Loucy (cell line): Measurements from ENCODE around the gene CLIP1.
"Not testable (repeated sequence)": the region's sequence is repeated elsewhere in the genome, so short reads cannot be mapped to it uniquely, and the experiment has no call there.

ENCODE experiments used
- H2AFZ ChIP-seq: fragments of 200-600 bp; sonication (generic); 2 replicates; pipeline ENCODE4 v1.6.0; 2016; ENCODE audit warnings: antibody characterized with exemption, mild to moderate bottlenecking, low read length, moderate library complexity
- H3F3A ChIP-seq: fragments of 200-600 bp; 2 replicates; pipeline ENCODE4 v1.6.0; 2016; ENCODE audit warnings: antibody characterized with exemption, low read depth, mild to moderate bottlenecking
- H3K27me3 ChIP-seq: fragments of 200-600 bp; sonication (generic); 2 replicates; pipeline ENCODE4 v1.6.1; 2014; ENCODE audit warnings: low read length, mild to moderate bottlenecking; ENCODE audit not compliant: insufficient read depth, poor library complexity, severe bottlenecking
- H3K36me3 ChIP-seq: fragments of 200-600 bp; sonication (generic); 2 replicates; pipeline ENCODE4 v1.6.1; 2016; ENCODE audit warnings: low read length; ENCODE audit not compliant: insufficient read depth
- H3K4me1 ChIP-seq: fragments of 200-600 bp; sonication (generic); 2 replicates; pipeline ENCODE4 v1.5.1; 2014; ENCODE audit warnings: low read length, mild to moderate bottlenecking; ENCODE audit not compliant: insufficient read depth, poor library complexity, severe bottlenecking
- H3K4me2 ChIP-seq: fragments of 200-600 bp; sonication (generic); 2 replicates; pipeline ENCODE4 v1.6.0; 2014; ENCODE audit warnings: antibody characterized with exemption, low read length, low read depth, mild to moderate bottlenecking; ENCODE audit not compliant: poor library complexity, severe bottlenecking
- H3K4me3 ChIP-seq: fragments of 200-600 bp; sonication (generic); 2 replicates; pipeline ENCODE4 v1.5.1; 2014; ENCODE audit warnings: low read length, mild to moderate bottlenecking, mixed read lengths; ENCODE audit not compliant: poor library complexity, severe bottlenecking
- H3K79me2 ChIP-seq: fragments of 200-600 bp; sonication (generic); 2 replicates; pipeline ENCODE4 v1.6.1; 2014; ENCODE audit warnings: low read length; ENCODE audit not compliant: insufficient read depth
- H3K9ac ChIP-seq: fragments of 200-600 bp; sonication (generic); 2 replicates; pipeline ENCODE4 v1.6.0; 2014; ENCODE audit warnings: mild to moderate bottlenecking, low read depth, low read length, moderate library complexity; ENCODE audit not compliant: poor library complexity, severe bottlenecking
- H3K9me2 ChIP-seq: fragments of 200-600 bp; sonication (generic); replicated peaks from 2 replicates; pipeline ENCODE4 v1.6.1; 2016; ENCODE audit warnings: low read depth, low read length, mixed read lengths
- H3K9me3 ChIP-seq: fragments of 200-600 bp; sonication (generic); 2 replicates; pipeline ENCODE4 v1.6.1; 2014; ENCODE audit warnings: mild to moderate bottlenecking, antibody characterized with exemption, low read length, low read depth; ENCODE audit not compliant: insufficient read depth
- H4K20me1 ChIP-seq: fragments of 200-600 bp; sonication (generic); 2 replicates; pipeline ENCODE4 v1.6.0; 2014; ENCODE audit warnings: antibody characterized with exemption, low read length, mild to moderate bottlenecking; ENCODE audit not compliant: insufficient read depth, poor library complexity, severe bottlenecking
- CTCF ChIP-seq: fragments of 200-600 bp; sonication (generic); conservative IDR thresholded peaks from 2 replicates; pipeline ENCODE4 v1.5.1; 2014; ENCODE audit warnings: mild to moderate bottlenecking, antibody characterized with exemption, low read length
- EZH2phosphoT487 ChIP-seq: fragments of 200-600 bp; IDR thresholded peaks from 2 replicates; pipeline ENCODE4 v1.6.1; 2018; ENCODE audit warnings: antibody characterized with exemption, mild to moderate bottlenecking, moderate library complexity, borderline replicate concordance

Gene CLIP1

GRCh38 chr12:122437656-122438121, 15.2 kb upstream of the CLIP1 start:
- no peaks in the 10 kb centered on the region for H3K9me3 ChIP-seq
- no peaks in the 10 kb centered on the region for H3K27me3 ChIP-seq
- H3F3A ChIP-seq, result no peaks in the 10 kb centered on the region
- H3K9ac ChIP-seq, result no peak overlapping the region
- no peaks in the 10 kb centered on the region for H4K20me1 ChIP-seq
- no peaks in the 10 kb centered on the region for H3K9me2 ChIP-seq
- no peak overlapping the region for H3K4me2 ChIP-seq
- no peaks in the 10 kb centered on the region for H3K4me1 ChIP-seq
- H3K4me3 ChIP-seq, result no peak overlapping the region
- no peaks in the 10 kb centered on the region for H3K79me2 ChIP-seq
- H3K36me3 ChIP-seq, result no peaks in the 10 kb centered on the region
- no peak overlapping the region for H2AFZ ChIP-seq
- no peak for TF ChIP-seq EZH2phosphoT487
- TF ChIP-seq CTCF, result no peak

GRCh38 chr12:122435186-122435585, 12.7 kb upstream of the CLIP1 start:
- H3F3A ChIP-seq, result no peaks in the 10 kb centered on the region
- H3K9me2 ChIP-seq, result no peaks in the 10 kb centered on the region

GRCh38 chr12:122429043-122429442, 6.6 kb upstream of the CLIP1 start:
- H3K36me3 ChIP-seq, H3F3A ChIP-seq, H3K4me3 ChIP-seq, H3K9ac ChIP-seq, H3K9me3 ChIP-seq, H3K27me3 ChIP-seq, H3K79me2 ChIP-seq, H2AFZ ChIP-seq, H4K20me1 ChIP-seq, H3K4me2 ChIP-seq, H3K9me2 ChIP-seq, H3K4me1 ChIP-seq: not testable (repeated sequence)

More at GRCh38 chr12:122435186-122435585, 12.7 kb upstream of the CLIP1 start:
- no peak overlapping the region for H3K4me2 ChIP-seq
- no peaks in the 10 kb centered on the region for H3K36me3 ChIP-seq
- no peaks in the 10 kb centered on the region for H4K20me1 ChIP-seq
- TF ChIP-seq CTCF, result no peak
- TF ChIP-seq EZH2phosphoT487, result no peak
- no peak overlapping the region for H2AFZ ChIP-seq
- no peak overlapping the region for H3K4me3 ChIP-seq
- H3K9ac ChIP-seq, result no peak overlapping the region
- H3K79me2 ChIP-seq, result no peaks in the 10 kb centered on the region
- H3K9me3 ChIP-seq, result no peaks in the 10 kb centered on the region
- H3K27me3 ChIP-seq, result no peaks in the 10 kb centered on the region
- H3K4me1 ChIP-seq, result no peaks in the 10 kb centered on the region

GRCh38 chr12:122427403-122427802, 4.9 kb upstream of the CLIP1 start:
- Histone ChIP-seq H3K79me2 (no peaks in the 10 kb centered on the region), H3K4me3 (no peak overlapping the region), H3K9me3 (no peaks in the 10 kb centered on the region), H4K20me1 (no peaks in the 10 kb centered on the region), H3K4me2 (no peak overlapping the region), H2AFZ (no peak overlapping the region), H3K9me2 (no peaks in the 10 kb centered on the region), H3K27me3 (no peaks in the 10 kb centered on the region), H3K9ac (no peak overlapping the region), H3F3A (no peaks in the 10 kb centered on the region), H3K4me1 (peaks cover 11% of the 10 kb centered on the region), H3K36me3 (no peaks in the 10 kb centered on the region)
- TF ChIP-seq CTCF, result no peak
- no peak for TF ChIP-seq EZH2phosphoT487
